A549 treated with AZD9567 at 1 μM for 4 hours (cell line): ENCODE results near the gene MASP2. TPM values are rescaled to one million over a fixed set of nuclear protein-coding genes. Genes with fewer than 3 reads are reported as not detected.

ENCODE experiments used
- total RNA-seq: library from RNA; stranded (reverse); fragments of 200-300 nt; extraction: Qiagen RNA extraction; gene quantifications from 5 replicates; pipeline ENCODE4 v1.2.3, GENCODE V29; 2022; ENCODE audit not compliant: insufficient read depth

Gene MASP2
- 0.08 to 0.37 TPM (median 0.25 TPM) in 4 of 5 replicates, not detected in the other for total RNA-seq

DNA sequence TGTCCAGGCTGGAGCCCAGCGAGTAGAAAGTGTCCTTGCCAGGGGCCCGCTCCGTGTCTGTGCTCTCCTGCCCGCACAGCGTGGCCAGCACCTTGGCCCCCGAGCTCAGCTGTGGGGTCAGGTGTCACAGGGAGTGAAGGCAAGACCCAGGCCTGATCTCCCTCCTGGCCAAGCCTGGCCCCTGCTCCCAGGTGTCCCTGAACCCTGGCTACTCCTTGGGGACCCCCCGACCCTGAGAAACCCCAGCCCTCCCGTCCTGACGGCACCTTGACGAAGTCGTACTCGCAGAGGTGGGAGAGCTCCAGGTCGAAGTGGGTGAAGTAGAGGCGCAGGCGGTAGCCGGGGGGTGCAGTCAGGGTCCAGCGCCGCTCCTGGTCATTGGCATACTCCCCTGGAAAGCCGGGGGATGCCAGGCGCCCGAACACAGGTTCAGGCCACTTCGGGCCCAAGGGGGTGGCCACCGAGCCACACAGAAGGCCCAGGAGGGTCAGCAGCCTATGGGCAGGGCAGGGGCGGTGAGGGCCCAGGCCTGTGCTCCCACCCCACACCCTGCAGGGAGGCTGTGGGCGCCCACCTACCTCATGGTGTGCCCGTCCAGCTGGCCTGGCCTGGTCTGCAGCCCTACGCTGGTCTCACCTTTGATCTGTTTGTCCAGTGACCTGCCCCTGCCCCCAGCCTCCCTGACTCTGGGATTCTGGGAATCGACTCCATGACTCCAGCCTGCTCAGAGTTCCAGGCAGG, at the start of gene MASP2:
Gene MASP2, minus strand, starts transcription at position 615 of the 741 bp plus-strand sequence. Its CDS starts 32 bp downstream, at position 583.

DNA sequence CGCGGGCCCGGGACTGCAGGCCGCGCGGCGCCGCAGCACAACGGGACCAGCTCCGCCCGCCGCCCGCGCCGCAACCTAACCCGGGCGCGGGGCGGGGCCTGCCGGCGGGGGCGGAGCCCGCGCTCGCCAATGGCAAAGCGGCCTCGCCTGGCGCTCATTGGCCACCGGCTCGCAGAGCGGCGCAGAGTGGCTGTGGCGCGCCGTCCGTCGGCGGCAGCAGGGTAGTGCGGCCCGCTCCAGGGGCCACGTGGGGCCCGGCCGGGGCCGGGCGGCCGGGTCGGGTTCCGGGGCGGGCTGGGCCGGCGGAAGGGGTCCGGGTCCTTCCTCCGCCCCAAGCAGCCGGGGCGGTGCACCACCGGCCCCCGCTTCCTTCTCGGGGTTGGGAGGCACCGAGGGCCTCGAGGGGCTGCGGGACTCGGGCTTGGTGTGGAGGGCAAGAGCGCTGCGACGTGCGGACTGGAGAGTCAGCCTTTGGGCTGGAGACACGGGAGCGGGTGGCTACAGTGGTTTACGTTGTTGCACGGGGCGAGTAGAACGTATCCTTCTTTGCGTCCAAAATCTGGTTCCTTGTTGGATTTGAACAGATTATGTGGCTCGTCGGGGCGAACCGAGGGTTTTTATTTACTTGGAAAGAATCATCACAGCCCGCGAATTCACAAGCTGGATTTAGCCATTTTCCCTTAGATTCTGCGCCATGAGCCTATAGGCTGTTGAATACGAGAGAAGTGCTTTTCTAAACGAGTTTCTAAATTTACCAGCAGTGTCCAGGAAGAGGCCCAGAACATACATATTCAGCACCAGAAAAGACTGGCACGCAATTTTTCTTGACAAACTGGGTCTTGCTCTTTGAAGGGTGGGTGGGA, 13.2 kb upstream of the MASP2 start, which contains the start of gene SRM:
Gene SRM, minus strand, starts transcription at position 51 of the 863 bp plus-strand sequence. CDS start 75 bp downstream, outside the sequence.

DNA sequence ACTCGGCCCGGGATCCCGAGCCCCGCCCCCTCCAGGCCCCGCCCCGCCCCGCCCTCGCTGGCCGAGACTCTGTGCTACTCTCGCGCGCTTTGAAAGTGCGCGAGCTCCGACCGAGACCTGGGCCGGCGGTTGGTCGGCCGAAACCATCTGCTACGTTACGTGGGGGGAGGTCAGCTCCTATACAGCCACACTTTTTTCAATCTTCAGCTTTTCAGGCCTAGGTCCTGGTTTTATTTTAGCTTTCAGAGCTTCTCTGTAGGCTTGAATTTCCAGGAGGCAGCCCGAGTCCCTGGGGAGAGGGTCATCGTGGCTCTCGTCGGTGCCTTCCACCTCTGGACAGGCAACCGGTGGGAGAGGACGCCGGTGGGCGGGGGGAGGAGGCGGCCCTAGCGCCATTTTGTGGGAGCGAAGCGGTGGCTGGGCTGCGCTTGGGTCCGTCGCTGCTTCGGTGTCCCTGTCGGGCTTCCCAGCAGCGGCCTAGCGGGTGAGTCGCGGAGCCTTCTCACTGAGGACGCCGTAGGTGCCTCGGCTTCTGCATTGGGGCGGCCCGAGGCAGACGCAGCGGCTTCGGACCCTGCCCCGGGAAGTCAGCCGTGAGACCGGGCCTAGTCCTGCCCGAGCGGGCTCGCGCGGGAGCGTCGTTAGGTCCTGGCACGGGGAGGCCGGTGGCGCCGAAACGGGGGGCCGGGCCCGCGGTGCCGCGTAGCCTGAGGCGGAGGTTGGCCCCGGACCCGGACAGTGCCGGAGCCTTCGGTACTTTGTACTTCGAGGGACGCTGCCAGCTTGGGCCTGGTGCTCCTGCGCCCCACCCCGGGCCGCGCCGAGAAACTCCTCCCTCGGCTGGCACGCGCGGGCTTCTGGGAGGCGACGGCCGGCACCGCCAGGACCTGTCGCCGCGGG, 34.5 kb downstream of the MASP2 start, which contains the start of gene TARDBP:
Gene TARDBP, plus strand, starts transcription at position 395 of the 900 bp plus-strand sequence. CDS start 1,074 bp downstream, outside the sequence.

Other genes starting within 250 kb of the MASP2 start
- gene TARDBP, start 34.6 kb downstream of the MASP2 start, total RNA-seq: 155 to 226 TPM (median 183 TPM) in 5 replicates
- gene SRM, start 12.8 kb upstream of the MASP2 start, total RNA-seq: 144 to 226 TPM (median 208 TPM) in 5 replicates
- 34.1 to 44.8 TPM (median 37.1 TPM) in 5 replicates for gene EXOSC10, start 52.6 kb upstream of the MASP2 start, total RNA-seq
- not detected in 5 replicates for gene ANGPTL7, start 142.1 kb upstream of the MASP2 start, total RNA-seq
- 13.3 to 15.7 TPM (median 15.1 TPM) in 5 replicates for gene MTOR, start 215.3 kb upstream of the MASP2 start, total RNA-seq
- gene UBIAD1, start 226.0 kb upstream of the MASP2 start, total RNA-seq: 15.7 to 20.1 TPM (median 17.8 TPM) in 5 replicates